ENCODE measurements around the gene TPM4. TPM values are rescaled to one million over a fixed set of nuclear protein-coding genes. Genes with fewer than 3 reads are reported as not detected.
"Not testable (repeated sequence)": the region's sequence is repeated elsewhere in the genome, so short reads cannot be mapped to it uniquely, and the experiment has no call there.

TPM4 gene
- total RNA-seq = 100 to 1,000 TPM; 327 to 328 TPM

DNA sequence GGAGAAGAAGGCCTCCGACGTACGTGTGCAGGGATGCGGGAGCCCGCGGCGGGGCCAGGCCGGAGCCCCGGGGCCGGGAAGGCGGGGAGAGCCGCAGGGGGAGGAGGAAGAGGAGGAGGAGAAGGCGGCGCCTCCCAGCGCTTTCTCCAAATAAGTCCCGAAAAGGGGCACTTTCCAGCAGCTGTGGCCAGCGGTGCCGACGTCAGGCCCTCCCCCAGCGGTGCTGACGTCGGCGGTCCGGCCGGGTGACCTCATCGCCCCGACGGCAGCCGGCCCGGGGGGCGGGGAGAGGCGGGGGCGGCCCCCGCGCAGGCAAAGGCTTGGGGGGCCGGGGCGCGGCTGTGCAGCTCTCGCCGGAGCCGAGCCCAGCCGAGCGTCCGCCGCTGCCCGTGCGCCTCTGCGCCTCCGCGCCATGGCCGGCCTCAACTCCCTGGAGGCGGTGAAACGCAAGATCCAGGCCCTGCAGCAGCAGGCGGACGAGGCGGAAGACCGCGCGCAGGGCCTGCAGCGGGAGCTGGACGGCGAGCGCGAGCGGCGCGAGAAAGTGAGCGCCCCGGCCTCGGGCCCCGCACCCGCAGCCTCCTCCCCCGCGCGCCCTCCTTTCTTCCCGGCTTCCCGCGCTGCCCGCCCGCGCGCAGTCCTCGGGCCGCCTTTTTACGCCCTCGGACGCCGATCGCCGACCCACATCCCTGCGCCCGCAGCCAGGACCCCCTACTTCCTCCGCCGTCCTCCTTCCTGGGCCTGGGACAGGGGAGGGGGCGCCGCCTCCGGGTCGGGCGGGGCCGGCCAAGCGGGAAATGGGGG is at the start of gene TPM4:
TPM4 (plus strand) TSS at position 342 of the 804 bp plus-strand sequence; CDS start at position 413, 71 bp downstream.
- ChIA-PET POLR2A (interaction anchor here (0.5 to 3.0 kb wide), 7 partner anchors 10 to 1132 kb away, joined by 3 to 20 read pairs (median 4); partner anchors contain the start of gene RAB8A), CTCF (interaction anchor here (0.6 to 5.9 kb wide), 8 partner anchors 9 to 234 kb away, joined by 3 to 25 read pairs (median 4); no protein-coding TSS in a partner anchor)

DNA sequence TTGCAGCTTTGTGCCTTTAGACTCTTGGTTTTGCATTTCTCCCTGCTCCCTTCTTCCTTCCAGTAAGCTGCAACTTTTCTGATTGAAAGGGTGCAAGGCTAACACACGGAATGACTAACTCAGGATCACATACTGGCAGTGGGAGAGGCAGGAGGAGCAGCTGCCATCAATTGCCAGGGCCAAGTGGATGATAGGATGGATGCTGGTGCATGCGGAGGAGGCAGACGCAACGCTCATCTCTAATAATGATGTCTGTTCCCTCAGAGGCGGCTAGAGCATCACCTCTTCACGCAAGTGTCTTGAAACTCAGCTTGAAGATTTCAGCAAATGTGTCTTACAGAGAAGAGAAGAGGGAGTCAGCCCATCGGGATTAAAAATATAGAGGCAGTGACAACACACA is 49.5 kb upstream of the TPM4 start:
- CTCF ChIA-PET = interaction anchor here (1.9 kb wide), 1 partner anchor 15 kb away, joined by 6 read pairs; no protein-coding TSS in a partner anchor
- POLR2A ChIA-PET = no interaction called here

DNA sequence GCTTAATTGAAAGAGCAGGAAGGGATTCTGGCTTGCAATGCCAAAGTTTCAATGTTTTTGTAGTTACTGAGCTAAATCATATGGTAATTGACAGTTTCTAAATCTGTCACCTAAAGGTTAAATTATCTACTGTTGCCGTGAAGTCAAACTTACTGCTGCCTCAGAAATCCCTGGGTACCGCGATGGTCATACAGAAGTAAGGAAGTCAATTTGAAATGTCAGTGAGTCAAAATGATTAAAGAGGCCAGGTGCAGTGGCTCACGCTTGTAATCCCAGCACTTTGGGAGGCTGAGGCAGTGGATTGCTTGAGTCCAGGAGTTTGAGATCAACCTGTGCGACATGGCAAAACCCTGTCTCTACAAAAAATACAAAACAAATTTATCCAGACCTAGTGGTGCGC is 48.8 kb upstream of the TPM4 start:
- ChIA-PET POLR2A (no interaction called here), CTCF (interaction anchor here (0.6 to 1.9 kb wide), 2 partner anchors 14 to 70 kb away, joined by 5 to 6 read pairs; no protein-coding TSS in a partner anchor)

DNA sequence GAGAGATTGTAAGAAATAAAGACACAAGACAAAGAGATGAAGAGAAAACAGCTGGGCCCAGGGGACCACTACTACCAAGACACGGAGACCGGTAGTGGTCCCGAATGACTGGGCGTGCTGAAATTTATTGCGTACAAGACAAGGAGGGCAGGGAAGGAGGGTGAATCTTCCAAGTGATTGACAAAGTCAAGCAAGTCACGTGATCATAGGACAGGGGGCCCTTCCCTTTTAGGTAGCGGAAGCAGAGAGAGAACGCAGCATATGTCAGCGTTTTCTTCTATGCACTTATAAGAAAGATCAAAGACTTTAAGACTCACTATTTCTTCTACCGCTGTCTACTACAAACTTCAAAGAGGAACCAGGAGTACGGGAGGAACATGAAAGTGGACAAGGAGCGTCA is 46.1 kb upstream of the TPM4 start:
- CTCF ChIA-PET, POLR2A ChIA-PET: not testable (repeated sequence)

DNA sequence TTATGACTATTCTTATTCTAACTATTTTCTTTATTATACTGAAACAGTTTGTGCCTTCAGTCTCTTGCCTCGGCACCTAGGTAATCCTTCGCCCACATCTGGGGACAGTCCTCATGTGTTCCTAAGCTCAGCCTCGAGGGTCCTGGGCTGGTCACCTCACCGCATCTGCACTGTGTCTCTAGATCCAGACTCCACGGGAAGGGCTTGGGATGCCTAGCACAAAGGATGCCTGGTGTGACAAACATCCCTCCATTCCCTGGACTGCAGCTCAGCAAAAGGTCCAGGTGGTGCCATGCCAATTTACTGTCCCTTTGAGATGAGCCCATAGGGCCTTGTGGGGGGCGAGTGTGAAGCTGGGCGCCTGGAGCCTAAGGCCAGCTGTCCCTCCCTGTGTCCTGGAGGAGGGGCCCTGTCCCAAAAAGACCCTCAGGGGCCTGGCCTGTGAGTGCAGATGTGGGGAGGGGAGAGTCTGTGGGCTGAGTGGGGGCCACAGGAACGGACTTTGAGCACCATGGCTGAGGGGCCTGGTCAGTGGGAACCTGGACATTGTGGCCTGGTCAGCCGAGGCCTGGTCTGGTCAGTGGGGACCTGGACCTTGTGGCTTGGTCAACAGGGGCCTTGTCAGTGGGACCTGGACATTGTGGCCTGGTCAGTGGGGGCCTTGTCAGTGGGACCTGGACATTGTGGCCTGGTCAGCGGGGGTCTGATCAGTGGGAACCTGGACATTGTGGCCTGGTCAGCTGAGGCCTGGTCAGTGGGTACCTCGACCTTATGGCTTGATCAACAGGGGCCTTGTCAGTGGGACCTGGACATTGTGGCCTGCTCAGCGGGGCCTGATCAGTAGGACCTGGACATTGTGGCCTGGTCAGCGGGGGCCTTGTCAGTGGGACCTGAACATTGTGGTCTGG is 45.1 kb upstream of the TPM4 start:
- ChIA-PET CTCF (no interaction called here), POLR2A (no interaction called here)

DNA sequence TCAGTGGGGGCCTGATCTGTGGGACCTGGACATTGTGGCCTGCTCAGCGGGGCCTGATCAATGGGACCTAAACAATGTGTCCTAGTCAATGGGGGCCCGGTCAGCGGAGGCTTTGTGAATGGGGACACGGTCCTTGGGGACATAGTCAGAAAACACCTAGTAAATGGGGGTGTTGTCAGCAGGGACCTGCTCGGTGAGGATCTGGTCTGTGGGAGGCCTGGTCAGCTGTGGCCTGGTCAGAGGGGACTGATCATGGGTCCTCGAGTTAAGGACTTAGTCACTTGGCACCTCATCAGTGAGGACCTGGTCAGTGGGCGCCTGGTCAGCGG is 44.5 kb upstream of the TPM4 start:
- POLR2A ChIA-PET = no interaction called here
- CTCF ChIA-PET = no interaction called here

DNA sequence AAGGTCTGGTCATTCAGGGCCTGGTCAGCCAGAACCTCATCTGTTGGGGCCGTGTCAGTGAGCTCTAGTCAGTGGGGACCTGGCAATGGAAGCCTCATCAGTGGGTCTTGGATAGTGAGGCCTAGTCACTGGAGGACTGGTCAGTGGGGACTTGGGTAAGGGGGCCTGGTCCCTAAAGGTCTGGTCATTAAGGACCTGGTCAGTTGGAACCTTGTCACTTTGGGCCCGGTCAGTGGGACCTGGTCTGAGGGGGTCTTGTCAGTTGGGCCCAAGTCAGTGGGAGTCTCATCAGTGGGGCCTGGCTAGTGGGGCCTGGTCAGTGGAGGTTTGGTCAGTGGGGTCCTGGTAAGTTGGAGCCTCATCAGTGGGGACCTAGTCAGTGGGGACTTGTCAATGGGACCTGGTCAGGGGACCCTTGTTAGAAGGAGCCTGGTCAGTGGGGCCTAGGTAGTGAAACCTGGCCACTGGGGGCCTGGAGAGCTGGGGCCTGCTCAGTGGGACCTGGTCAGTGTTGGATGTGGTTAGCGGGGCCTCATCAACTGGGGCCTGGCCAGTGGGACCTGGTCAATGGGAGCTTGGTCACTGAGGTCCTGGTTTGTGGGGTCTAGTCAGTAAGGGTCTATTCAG is 43.7 kb upstream of the TPM4 start:
- ChIA-PET POLR2A (no interaction called here), CTCF (no interaction called here)

DNA sequence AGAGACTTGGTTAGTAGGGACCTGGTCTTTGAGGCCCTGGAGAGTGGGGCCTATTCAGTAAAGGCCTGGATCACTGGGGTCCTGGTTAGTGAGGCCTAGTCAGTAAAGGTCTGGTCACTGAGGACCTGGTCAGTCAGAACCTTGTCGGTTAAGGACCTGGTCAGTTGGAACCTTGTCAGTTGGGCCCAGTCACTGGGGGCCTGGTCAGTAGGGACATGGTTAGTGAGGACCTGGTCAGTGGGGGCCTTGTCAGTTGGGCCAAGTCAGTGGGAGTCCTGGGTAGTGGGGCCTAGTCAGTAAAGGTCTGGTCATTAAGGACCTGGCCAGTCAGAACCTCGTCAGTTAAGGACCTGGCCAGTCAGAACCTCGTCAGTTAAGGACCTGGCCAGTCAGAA is 43.2 kb upstream of the TPM4 start:
- CTCF ChIA-PET = no interaction called here
- POLR2A ChIA-PET = no interaction called here

DNA sequence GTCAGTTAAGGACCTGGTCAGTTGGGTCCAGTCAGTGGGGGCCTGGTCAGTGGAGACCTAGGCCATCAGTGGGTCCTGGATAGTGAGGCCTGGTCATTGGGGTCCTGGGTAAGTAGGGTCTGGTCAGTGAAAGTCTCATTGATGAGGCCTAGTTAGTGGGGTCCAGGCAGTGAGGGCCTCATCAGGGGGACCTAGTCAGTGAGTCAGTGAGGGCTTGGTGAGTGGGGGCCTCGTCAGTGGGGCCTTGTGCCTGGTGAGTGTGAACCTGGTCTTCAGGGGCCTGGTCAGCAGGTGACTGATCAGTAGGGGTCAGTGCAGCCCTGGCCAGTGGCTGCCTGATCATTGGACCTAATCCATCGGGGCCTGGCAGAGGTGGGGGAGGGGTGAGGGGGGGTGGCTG is 42.6 kb upstream of the TPM4 start:
- ChIA-PET CTCF (no interaction called here), POLR2A (no interaction called here)

DNA sequence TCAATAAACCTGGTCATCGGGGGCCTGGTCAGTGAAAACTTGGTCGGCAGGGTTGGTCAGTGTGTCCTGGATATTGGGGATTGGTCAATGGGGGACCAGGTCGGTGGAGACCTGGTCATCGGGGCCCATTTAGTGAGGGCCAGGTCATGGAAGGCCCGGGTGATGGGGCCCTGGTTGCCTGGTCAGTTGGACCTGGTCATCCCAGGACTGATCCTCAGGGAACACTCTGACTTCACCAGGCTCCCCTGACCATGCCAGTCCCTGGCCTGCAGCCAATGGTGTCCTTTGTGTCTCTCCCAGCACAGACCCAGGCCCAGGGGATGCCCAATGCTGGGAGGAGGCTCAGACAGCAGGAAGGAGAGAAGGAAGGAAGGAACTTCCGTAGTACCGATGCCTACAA is 42.1 kb upstream of the TPM4 start:
- ChIA-PET CTCF (interaction anchor here (1.0 kb wide), 1 partner anchor 28 kb away, joined by 4 read pairs; no protein-coding TSS in a partner anchor), POLR2A (no interaction called here)

DNA sequence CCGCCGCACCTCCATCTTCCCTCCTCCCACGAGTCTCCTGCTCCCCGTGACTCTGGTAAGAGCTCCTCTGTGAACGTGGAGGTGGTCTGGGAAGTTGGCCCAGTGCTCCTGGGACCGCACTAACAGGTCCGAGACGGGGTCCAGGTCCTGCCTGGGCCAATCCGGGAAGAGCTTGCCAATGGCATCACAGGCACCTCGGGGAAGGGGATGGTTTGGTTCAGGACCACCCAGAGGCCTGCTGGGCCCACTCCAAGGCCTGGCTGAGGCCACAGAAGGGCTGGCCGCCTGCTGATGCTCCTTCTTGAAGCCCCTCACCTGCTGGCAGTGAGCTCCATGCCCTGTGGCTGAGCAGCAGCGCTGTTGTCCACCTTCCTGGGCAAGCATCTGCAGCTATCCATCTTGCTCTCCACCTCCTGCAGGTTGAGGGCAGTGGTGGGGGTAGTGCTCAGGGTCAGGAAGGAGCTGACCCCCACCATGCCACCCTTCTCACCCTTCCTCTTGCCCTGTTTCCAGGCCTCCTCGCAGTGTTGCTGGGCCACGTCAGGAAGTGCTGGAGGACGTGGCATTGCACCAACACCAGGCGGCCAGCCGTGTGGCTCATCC is 41.2 kb upstream of the TPM4 start:
- ChIA-PET POLR2A (no interaction called here), CTCF (interaction anchor here (1.0 kb wide), 1 partner anchor 27 kb away, joined by 4 read pairs; no protein-coding TSS in a partner anchor)

DNA sequence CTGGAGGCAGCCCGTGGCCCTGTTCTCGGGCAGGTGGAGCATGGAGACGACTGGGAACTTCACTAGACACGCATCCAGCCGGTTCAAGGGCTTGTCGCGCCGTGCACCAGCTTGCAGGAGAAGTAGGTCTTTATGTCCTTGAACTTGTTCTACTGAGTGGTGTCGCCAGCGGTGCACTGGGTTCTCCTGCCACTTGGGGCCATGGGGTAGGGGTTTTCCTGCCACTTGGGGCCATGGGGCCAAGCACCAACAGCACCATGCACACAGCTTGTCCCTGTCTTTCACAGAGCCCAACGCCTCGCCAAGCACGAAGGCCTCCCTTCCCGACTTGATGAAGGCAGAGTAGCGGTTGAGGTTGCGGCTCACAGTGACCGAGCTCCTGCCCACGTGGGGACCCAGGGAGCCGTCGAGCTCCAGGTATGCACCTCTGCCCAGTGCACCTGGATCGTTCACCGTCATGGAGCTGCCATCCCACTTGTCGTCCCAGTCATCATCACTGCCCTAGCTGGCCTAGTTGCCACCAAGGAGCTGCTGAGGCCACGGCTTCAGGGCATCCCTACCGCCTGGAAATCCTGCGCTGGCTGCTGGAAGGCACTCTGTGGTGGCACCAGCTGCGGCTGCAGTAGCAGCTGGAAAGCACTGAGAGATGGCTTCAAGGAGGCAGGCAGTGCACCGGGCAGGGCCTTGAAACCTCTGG is 40.5 kb upstream of the TPM4 start:
- ChIA-PET CTCF (no interaction called here), POLR2A (no interaction called here)

DNA sequence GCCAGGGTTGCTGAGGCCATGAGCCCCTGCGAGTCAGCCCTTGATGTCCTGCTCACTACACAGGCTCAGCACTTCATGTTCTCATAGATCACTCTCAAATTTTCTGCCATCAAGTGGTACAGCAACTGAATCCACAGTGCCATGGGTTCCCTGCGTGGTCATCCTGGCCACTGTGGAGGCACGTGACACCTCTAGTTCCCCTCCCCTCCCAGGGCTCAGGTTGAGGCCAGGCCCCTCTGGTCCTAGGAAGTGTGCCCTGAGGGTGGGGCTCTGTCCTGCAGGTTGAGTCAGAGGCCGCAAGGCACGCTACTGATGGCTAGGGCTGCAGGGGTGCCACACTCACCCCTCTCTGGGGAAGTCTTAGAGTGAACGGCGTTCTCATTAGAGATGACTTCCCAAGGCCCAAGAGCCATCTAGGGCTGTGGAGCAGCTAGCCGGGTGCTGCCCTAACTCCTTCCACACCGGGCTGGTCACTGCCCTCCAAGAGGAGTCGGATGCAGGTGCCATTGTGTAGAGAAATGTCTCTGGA is 39.8 kb upstream of the TPM4 start:
- ChIA-PET POLR2A (no interaction called here), CTCF (interaction anchor here (0.9 kb wide), 1 partner anchor 26 kb away, joined by 3 read pairs; no protein-coding TSS in a partner anchor)

DNA sequence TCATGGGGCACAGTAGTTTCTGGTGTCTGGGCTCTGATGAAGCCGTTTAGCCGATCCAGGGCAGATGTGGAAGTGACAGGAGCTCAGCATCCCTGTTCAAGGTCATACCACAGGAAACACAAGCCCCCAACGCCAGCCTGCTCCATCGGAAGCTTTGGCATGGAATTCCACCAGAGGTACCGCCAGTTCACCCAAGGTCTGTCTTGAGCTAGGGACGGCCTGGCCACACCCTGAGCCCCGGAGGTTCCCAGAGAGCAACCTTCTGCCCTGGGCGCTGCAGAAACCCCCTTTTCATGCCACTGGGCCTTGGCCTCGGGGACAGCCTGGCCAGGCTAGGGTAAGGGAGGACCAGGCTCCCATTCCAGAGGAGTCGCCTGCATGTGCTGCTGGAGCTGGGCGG is 39.4 kb upstream of the TPM4 start:
- CTCF ChIA-PET = interaction anchor here (0.9 kb wide), 1 partner anchor 26 kb away, joined by 3 read pairs; no protein-coding TSS in a partner anchor

DNA sequence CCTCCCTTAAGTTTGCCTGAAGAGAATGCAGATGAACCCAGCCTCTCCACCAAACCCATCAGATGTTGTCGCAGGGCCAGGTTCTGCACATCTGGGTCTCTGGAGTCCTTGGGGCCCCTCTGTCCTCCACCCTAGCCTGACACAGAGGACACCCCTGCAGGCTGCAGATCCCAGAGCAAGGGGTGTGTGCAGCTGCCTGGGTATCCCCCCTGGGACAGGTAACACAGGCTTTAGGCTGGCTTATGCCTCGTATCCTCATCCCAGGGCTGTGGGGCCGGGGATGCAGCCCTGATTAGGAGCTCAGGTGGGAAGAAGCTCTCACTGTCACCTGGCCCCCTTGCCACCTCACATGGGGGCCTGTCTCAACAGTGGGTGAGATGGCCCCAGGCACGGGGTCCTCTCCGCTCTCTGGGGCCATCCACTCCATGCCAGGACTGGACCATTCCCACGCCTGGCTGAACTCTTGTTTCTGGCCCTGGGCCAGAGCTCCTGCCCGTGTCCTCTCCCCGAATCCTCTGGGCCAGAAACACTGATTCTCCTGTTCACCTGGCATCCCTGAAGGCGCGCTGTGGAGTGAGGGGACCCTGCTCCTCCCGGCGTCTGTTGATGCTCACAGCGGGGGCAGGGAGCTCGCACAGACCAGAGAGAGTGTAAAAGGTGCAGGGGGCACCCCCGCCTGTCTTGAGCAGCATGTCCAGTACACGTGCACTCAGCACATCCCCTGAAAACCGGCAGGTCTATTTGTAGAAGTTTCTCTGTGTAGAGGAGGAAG is 38.7 kb upstream of the TPM4 start:
- CTCF ChIA-PET = interaction anchor here (0.9 kb wide), 1 partner anchor 25 kb away, joined by 3 read pairs; no protein-coding TSS in a partner anchor
- POLR2A ChIA-PET = interaction anchor here (0.5 kb wide), 1 partner anchor 152 kb away, joined by 3 read pairs; no protein-coding TSS in a partner anchor

More for the DNA sequence above, 39.4 kb upstream of the TPM4 start:
- POLR2A ChIA-PET = interaction anchor here (0.5 kb wide), 1 partner anchor 153 kb away, joined by 3 read pairs; no protein-coding TSS in a partner anchor

DNA sequence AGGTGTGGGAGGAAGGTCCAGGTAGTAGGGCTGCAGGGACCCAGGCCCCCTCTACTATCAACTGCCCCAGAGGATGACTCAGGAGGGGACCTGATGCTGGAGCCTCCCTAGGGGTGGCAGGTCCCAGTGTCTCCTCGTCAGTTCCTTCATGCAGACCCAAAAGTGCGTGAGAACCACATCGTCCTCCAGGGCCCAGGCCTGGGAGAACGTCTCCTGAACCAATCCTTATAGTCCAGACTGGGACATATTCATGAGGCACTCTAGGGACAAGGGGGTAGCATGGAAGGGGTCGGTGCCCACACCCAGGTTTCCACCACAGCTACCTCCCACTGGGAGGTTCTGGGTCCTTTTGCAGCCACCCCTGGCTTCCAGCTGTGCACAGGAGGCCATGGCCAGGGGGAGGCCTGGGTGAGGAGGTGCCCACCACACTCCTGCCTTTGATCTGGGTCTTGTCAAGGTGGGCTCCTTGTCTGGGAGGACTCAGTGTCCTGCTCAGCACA is 38.0 kb upstream of the TPM4 start:
- ChIA-PET CTCF (interaction anchor here (0.6 kb wide), 1 partner anchor 424 kb away, joined by 3 read pairs; no protein-coding TSS in a partner anchor), POLR2A (no interaction called here)

DNA sequence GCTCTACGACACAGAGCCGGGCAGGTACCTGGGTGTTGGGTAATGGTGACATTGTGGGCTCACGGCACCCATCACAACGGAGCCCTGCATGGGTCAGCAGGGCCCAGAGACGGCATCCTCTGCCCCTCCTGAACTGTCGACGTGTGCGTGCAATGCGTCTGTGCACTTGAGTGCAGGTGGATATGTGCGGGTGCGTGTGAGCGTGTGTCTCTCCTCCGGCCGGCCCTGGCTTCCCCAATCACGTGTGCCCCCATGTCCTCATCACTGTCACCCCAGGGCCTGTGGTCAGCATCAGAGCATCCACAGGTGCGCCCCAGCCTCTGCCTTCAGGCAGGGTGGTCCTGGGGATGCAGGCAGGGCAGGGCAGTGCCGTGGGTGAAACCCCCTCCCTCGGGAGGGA is 37.2 kb upstream of the TPM4 start:
- ChIA-PET CTCF (interaction anchor here (1.0 kb wide), 1 partner anchor 143 kb away, joined by 4 read pairs; no protein-coding TSS in a partner anchor), POLR2A (no interaction called here)

Measured in activated CD8-positive, alpha-beta memory T cell treated with anti-CD3 and anti-CD28 coated beads for 36 hours (primary cell).